VCaP (cell line): Measurements from ENCODE around the gene TMEM129.

ENCODE experiments used
- H3K27ac ChIP-seq: fragments of 450-650 bp; 2 replicates; pipeline ENCODE4 v1.5.1; 2017
- CTCF ChIP-seq: fragments of 450-650 bp; conservative IDR thresholded peaks from 2 replicates; pipeline ENCODE4 v1.5.1; 2017; ENCODE audit warnings: mild to moderate bottlenecking, moderate library complexity

The TMEM129 gene

GRCh38 chr4:1752284-1753041, 31.3 kb upstream of the TMEM129 start:
- H3K27ac ChIP-seq = no peak overlapping the region
- TF ChIP-seq CTCF = no peak

GRCh38 chr4:1751919-1752283, 30.8 kb upstream of the TMEM129 start:
- TF ChIP-seq CTCF = no peak
- H3K27ac ChIP-seq = no peak overlapping the region

GRCh38 chr4:1751155-1751918, 30.2 kb upstream of the TMEM129 start:
- no peak overlapping the region for H3K27ac ChIP-seq
- TF ChIP-seq CTCF = no peak

GRCh38 chr4:1750381-1751154, 29.4 kb upstream of the TMEM129 start:
- H3K27ac ChIP-seq = no peak overlapping the region
- TF ChIP-seq CTCF = no peak

- no peak for TF ChIP-seq CTCF
- H3K27ac ChIP-seq = no peak overlapping the region
Measured at GRCh38 chr4:1749826-1750225, 28.7 kb upstream of the TMEM129 start.

- H3K27ac ChIP-seq = no peak overlapping the region
- TF ChIP-seq CTCF = no peak
Measured at GRCh38 chr4:1749370-1749769, 28.2 kb upstream of the TMEM129 start.

GRCh38 chr4:1748465-1748995, 27.4 kb upstream of the TMEM129 start:
- TF ChIP-seq CTCF = peak; percentile 82
- H3K27ac ChIP-seq = no peak overlapping the region
